B cell (primary cell): ENCODE data around the gene TFEC.

ENCODE experiments used
- CTCF ChIP-seq: fragments of 200-600 bp; IDR thresholded peaks from one replicate; pipeline ENCODE4 v1.8.0; 2022; ENCODE audit warnings: antibody characterized with exemption, mild to moderate bottlenecking
- EZH2 ChIP-seq: IDR thresholded peaks from 2 replicates; pipeline ENCODE4 v1.6.1; 2012; ENCODE audit warnings: borderline replicate concordance, low read depth, mild to moderate bottlenecking, moderate library complexity, low read length; ENCODE audit not compliant: insufficient read depth, poor library complexity, severe bottlenecking

- no peak for TF ChIP-seq CTCF
- no peak for TF ChIP-seq EZH2
Observed at GRCh38 chr7:115964799-115965198, 65.8 kb downstream of the TFEC start.
